ENCODE measurements around the gene RGCC.

DNA sequence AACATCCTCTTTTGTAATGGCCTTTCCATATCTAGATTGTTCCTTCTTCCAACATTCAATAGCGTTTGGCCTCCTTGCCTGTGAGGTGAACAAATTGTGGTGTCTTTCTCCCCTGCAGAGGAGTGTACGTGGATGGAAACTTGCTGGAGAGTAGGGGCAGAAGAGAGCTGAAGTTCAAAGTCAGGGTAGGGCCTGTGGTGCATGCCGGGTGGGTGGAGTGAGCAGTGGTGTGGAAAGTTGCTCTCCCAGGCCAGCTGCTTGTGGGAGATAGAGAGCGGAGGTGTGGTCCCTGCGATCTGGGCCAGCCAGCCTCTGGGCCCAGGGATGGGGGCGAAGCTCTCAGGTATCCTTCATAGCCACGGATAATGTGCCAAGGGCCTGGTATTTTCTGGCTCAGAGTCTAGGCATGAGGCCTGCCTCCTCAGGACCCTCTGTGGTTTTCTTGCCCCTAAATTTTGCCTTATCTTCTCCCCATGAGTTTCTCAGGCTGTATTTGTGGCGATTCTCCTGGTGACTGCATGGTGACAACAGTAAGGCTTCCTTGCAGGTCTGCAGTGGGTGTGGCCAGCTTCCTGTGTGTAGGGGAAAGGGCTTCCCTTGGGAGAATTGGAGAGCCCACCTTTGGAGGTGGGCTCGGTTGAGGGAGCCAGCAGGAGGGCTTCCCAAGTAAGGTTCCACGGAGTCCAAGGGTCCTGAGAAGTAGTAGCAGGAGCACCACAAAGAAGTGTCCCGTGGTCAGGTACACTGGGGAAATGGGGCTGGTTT lies 6.7 kb downstream of the RGCC start:
- TF ChIP-seq, protein P1, sequence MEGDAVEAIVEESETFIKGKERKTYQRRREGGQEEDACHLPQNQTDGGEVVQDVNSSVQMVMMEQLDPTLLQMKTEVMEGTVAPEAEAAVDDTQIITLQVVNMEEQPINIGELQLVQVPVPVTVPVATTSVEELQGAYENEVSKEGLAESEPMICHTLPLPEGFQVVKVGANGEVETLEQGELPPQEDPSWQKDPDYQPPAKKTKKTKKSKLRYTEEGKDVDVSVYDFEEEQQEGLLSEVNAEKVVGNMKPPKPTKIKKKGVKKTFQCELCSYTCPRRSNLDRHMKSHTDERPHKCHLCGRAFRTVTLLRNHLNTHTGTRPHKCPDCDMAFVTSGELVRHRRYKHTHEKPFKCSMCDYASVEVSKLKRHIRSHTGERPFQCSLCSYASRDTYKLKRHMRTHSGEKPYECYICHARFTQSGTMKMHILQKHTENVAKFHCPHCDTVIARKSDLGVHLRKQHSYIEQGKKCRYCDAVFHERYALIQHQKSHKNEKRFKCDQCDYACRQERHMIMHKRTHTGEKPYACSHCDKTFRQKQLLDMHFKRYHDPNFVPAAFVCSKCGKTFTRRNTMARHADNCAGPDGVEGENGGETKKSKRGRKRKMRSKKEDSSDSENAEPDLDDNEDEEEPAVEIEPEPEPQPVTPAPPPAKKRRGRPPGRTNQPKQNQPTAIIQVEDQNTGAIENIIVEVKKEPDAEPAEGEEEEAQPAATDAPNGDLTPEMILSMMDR (IDR thresholded peaks at IDR 0.05; ENCODE audit: poor library complexity, severe bottlenecking), result no peak
- TF ChIP-seq EP300 (conservative IDR thresholded peaks at IDR 0.05; ENCODE audit: poor library complexity, severe bottlenecking) (no peak), SMC3 (conservative IDR thresholded peaks at IDR 0.05; ENCODE audit: poor library complexity) (no peak), TAF1 (IDR thresholded peaks at IDR 0.05; ENCODE audit: low read depth) (no peak), POLR2AphosphoS5 (IDR thresholded peaks at IDR 0.05) (no peak), MXI1 (conservative IDR thresholded peaks at IDR 0.05; ENCODE audit: poor library complexity, severe bottlenecking) (no peak), RAD21 (conservative IDR thresholded peaks at IDR 0.05) (no peak), EZH2 (IDR thresholded peaks at IDR 0.05; ENCODE audit: borderline replicate concordance, insufficient read depth, low read length, poor library complexity, severe bottlenecking) (no peak)
- TF ChIP-seq, protein P2, sequence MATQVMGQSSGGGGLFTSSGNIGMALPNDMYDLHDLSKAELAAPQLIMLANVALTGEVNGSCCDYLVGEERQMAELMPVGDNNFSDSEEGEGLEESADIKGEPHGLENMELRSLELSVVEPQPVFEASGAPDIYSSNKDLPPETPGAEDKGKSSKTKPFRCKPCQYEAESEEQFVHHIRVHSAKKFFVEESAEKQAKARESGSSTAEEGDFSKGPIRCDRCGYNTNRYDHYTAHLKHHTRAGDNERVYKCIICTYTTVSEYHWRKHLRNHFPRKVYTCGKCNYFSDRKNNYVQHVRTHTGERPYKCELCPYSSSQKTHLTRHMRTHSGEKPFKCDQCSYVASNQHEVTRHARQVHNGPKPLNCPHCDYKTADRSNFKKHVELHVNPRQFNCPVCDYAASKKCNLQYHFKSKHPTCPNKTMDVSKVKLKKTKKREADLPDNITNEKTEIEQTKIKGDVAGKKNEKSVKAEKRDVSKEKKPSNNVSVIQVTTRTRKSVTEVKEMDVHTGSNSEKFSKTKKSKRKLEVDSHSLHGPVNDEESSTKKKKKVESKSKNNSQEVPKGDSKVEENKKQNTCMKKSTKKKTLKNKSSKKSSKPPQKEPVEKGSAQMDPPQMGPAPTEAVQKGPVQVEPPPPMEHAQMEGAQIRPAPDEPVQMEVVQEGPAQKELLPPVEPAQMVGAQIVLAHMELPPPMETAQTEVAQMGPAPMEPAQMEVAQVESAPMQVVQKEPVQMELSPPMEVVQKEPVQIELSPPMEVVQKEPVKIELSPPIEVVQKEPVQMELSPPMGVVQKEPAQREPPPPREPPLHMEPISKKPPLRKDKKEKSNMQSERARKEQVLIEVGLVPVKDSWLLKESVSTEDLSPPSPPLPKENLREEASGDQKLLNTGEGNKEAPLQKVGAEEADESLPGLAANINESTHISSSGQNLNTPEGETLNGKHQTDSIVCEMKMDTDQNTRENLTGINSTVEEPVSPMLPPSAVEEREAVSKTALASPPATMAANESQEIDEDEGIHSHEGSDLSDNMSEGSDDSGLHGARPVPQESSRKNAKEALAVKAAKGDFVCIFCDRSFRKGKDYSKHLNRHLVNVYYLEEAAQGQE (IDR thresholded peaks at IDR 0.05; ENCODE audit: borderline replicate concordance), result no peak
